ENCODE data around the gene UNKL. TPM values are rescaled to one million over a fixed set of nuclear protein-coding genes. Genes with fewer than 3 reads are reported as not detected.

Gene UNKL
- total RNA-seq = 10 to 100 TPM in 3 of 4 donors, 1 to 10 TPM in 1; 6.3 to 16.4 (median 14.2) TPM
- polyA plus RNA-seq = 8.7 TPM
- long read RNA-seq, donor 1, partial matches to known transcripts = 2 of 17 reads
- long read RNA-seq, donor 1, other reads (novel, unspliced or antisense) = 13 of 17 reads
- long read RNA-seq, donor 2, partial matches to known transcripts = 1 of 10 reads
- long read RNA-seq, donor 2, other reads (novel, unspliced or antisense) = 8 of 10 reads
- long read RNA-seq, donor 3, partial matches to known transcripts = 2 of 17 reads
- long read RNA-seq, donor 3, other reads (novel, unspliced or antisense) = 12 of 17 reads
- long read RNA-seq, donor 4, partial matches to known transcripts = 4 of 9 reads
- long read RNA-seq, donor 4, other reads (novel, unspliced or antisense) = 4 of 9 reads

- peak; percentile 53 to 60 for ATAC-seq
- 2% methylated on average over 66 of the region's 72 CpGs for WGBS
- no peaks in the 10 kb centered on the region for H3K9me3 ChIP-seq (ENCODE audit: control insufficient read depth, low read length)
- peak within 1 kb of the TSS; percentile 93 for H3K27ac ChIP-seq (ENCODE audit: low read length)
- no peaks in the 10 kb centered on the region for H3K27me3 ChIP-seq (ENCODE audit: control insufficient read depth, insufficient read depth)
- no peaks in the 10 kb centered on the region for H3K4me1 ChIP-seq (ENCODE audit: control insufficient read depth, insufficient read depth, low read length)
- H3K4me3 ChIP-seq (ENCODE audit: low read length) = peak within 1 kb of the TSS; percentile 95
- intact Hi-C loops (cut with DNase I) = loop anchor here in 1 of 4 donors (10.0 kb wide), 1 partner anchor 110 kb away; the partner anchor contains the start of gene UBE2I
- peak; percentile 83 to 94 (median 94) for DNase-seq
Observed at GRCh38 chr16:1414532-1415260, at the start of gene UNKL. Gene UNKL, minus strand, starts transcription at chr16:1414704. Its CDS starts 13 bp downstream, at chr16:1414691.

GRCh38 chr16:1461146-1461545 is 46.6 kb upstream of the UNKL start:
- Histone ChIP-seq H3K4me3 (ENCODE audit: low read length) (no peak overlapping the region), H3K4me1 (ENCODE audit: control insufficient read depth, insufficient read depth, low read length) (no peaks in the 10 kb centered on the region), H3K27ac (ENCODE audit: low read length) (no peak overlapping the region), H3K27me3 (ENCODE audit: control insufficient read depth, insufficient read depth) (no peaks in the 10 kb centered on the region), H3K9me3 (ENCODE audit: control insufficient read depth, low read length) (no peaks in the 10 kb centered on the region)
- intact Hi-C loops (cut with DNase I) = no loop called here
- ATAC-seq (no peak), DNase-seq (peak in 2 of 3 donors; percentile 31 to 36)
- WGBS = 83% methylated on average over 24 of the region's 24 CpGs

GRCh38 chr16:1460602-1461138 is 46.2 kb upstream of the UNKL start:
- Histone ChIP-seq H3K9me3 (ENCODE audit: control insufficient read depth, low read length) (no peaks in the 10 kb centered on the region), H3K4me1 (ENCODE audit: control insufficient read depth, insufficient read depth, low read length) (no peaks in the 10 kb centered on the region), H3K27me3 (ENCODE audit: control insufficient read depth, insufficient read depth) (no peaks in the 10 kb centered on the region), H3K27ac (ENCODE audit: low read length) (no peak overlapping the region), H3K4me3 (ENCODE audit: low read length) (no peak overlapping the region)
- intact Hi-C loops (cut with DNase I) = no loop called here
- 88% methylated on average over 30 of the region's 30 CpGs for WGBS
- DNase-seq = peak in 2 of 3 donors; percentile 37 to 38
- ATAC-seq = peak; percentile 17 to 25

- no peak for DNase-seq
- Histone ChIP-seq H3K27me3 (ENCODE audit: control insufficient read depth, insufficient read depth) (no peaks in the 10 kb centered on the region), H3K4me3 (ENCODE audit: low read length) (no peak overlapping the region), H3K4me1 (ENCODE audit: control insufficient read depth, insufficient read depth, low read length) (no peaks in the 10 kb centered on the region), H3K9me3 (ENCODE audit: control insufficient read depth, low read length) (no peaks in the 10 kb centered on the region), H3K27ac (ENCODE audit: low read length) (no peak overlapping the region)
- intact Hi-C loops (cut with DNase I) = no loop called here
- ATAC-seq = no peak
- 82% methylated on average over 10 of the region's 10 CpGs for WGBS
Observed at GRCh38 chr16:1459967-1460366, 45.5 kb upstream of the UNKL start.

GRCh38 chr16:1458977-1459341 is 44.5 kb upstream of the UNKL start:
- no peak for ATAC-seq
- DNase-seq = peak in 1 of 3 donors; percentile 56

GRCh38 chr16:1458336-1458976 is 44.0 kb upstream of the UNKL start:
- Histone ChIP-seq H3K27me3 (ENCODE audit: control insufficient read depth, insufficient read depth) (no peaks in the 10 kb centered on the region), H3K9me3 (ENCODE audit: control insufficient read depth, low read length) (no peaks in the 10 kb centered on the region), H3K4me3 (ENCODE audit: low read length) (no peak overlapping the region), H3K4me1 (ENCODE audit: control insufficient read depth, insufficient read depth, low read length) (no peaks in the 10 kb centered on the region), H3K27ac (ENCODE audit: low read length) (no peak overlapping the region)
- 93% methylated on average over 26 of the region's 26 CpGs for WGBS
- ATAC-seq = no peak
- intact Hi-C loops (cut with DNase I) = no loop called here
- peak in 1 of 3 donors; percentile 36 for DNase-seq

More at GRCh38 chr16:1458977-1459341, 44.5 kb upstream of the UNKL start:
- Histone ChIP-seq H3K27ac (ENCODE audit: low read length) (no peak overlapping the region), H3K4me3 (ENCODE audit: low read length) (no peak overlapping the region), H3K4me1 (ENCODE audit: control insufficient read depth, insufficient read depth, low read length) (no peaks in the 10 kb centered on the region), H3K27me3 (ENCODE audit: control insufficient read depth, insufficient read depth) (no peaks in the 10 kb centered on the region), H3K9me3 (ENCODE audit: control insufficient read depth, low read length) (no peaks in the 10 kb centered on the region)
- WGBS = 77% methylated on average over 14 of the region's 14 CpGs
- intact Hi-C loops (cut with DNase I) = no loop called here

GRCh38 chr16:1457489-1458245 is 43.2 kb upstream of the UNKL start:
- no peaks in the 10 kb centered on the region for H3K4me1 ChIP-seq (ENCODE audit: control insufficient read depth, insufficient read depth, low read length)
- intact Hi-C loops (cut with DNase I) = no loop called here
- ATAC-seq (no peak), DNase-seq (peak in 2 of 3 donors; percentile 48 to 49)
- H3K4me3 ChIP-seq (ENCODE audit: low read length) = no peak overlapping the region
- no peak overlapping the region for H3K27ac ChIP-seq (ENCODE audit: low read length)
- no peaks in the 10 kb centered on the region for H3K27me3 ChIP-seq (ENCODE audit: control insufficient read depth, insufficient read depth)
- no peaks in the 10 kb centered on the region for H3K9me3 ChIP-seq (ENCODE audit: control insufficient read depth, low read length)
- 88% methylated on average over 42 of the region's 42 CpGs for WGBS

GRCh38 chr16:1456951-1457350 is 42.4 kb upstream of the UNKL start:
- H3K27me3 ChIP-seq (ENCODE audit: control insufficient read depth, insufficient read depth) = no peaks in the 10 kb centered on the region
- intact Hi-C loops (cut with DNase I) = no loop called here
- H3K9me3 ChIP-seq (ENCODE audit: control insufficient read depth, low read length) = no peaks in the 10 kb centered on the region
- no peaks in the 10 kb centered on the region for H3K4me1 ChIP-seq (ENCODE audit: control insufficient read depth, insufficient read depth, low read length)
- DNase-seq (peak in 2 of 3 donors; percentile 26 to 37), ATAC-seq (no peak)
- WGBS = 91% methylated on average over 16 of the region's 16 CpGs
- no peak overlapping the region for H3K4me3 ChIP-seq (ENCODE audit: low read length)
- no peak overlapping the region for H3K27ac ChIP-seq (ENCODE audit: low read length)

GRCh38 chr16:1455190-1456171 is 41.0 kb upstream of the UNKL start:
- DNase-seq = peak in 1 of 3 donors; percentile 39
- H3K4me1 ChIP-seq (ENCODE audit: control insufficient read depth, insufficient read depth, low read length) = no peaks in the 10 kb centered on the region
- 93% methylated on average over 41 of the region's 41 CpGs for WGBS
- ATAC-seq = no peak
- intact Hi-C loops (cut with DNase I) = no loop called here
- no peaks in the 10 kb centered on the region for H3K9me3 ChIP-seq (ENCODE audit: control insufficient read depth, low read length)
- H3K27ac ChIP-seq (ENCODE audit: low read length) = no peak overlapping the region
- H3K4me3 ChIP-seq (ENCODE audit: low read length) = no peak overlapping the region
- no peaks in the 10 kb centered on the region for H3K27me3 ChIP-seq (ENCODE audit: control insufficient read depth, insufficient read depth)
